C4-2B (cell line): ENCODE data around the gene KPNA1.

ENCODE experiments used
- H3K27ac ChIP-seq: fragments of 450-650 bp; 2 replicates; pipeline ENCODE4 v1.5.1; 2017
- ZFX ChIP-seq: fragments of 450-650 bp; IDR thresholded peaks from 2 replicates; pipeline ENCODE4 v1.6.1; 2017
- TF ChIP-seq, protein P1 (sequence below): fragments of 450-650 bp; conservative IDR thresholded peaks from 2 replicates; pipeline ENCODE4 v1.5.1; 2017; ENCODE audit warnings: mild to moderate bottlenecking

The KPNA1 gene

DNA sequence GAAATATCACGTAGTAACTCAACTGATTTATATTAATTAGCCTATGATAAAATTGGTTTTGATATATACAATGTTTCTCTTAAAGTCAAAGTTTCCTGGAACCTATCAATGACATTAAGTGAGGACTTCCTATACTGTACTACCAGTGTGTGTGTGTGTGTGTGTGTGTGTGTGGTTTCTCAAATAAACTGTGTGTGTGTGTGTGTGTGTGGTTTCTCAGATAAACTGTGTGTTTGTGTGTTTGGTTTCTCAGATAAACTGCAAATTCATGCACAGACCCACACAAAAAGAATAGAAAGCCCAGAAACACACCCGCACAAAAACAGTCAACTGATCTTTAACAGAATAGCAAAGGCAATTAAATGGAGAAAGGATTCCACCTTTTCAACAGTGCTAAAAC is 84.4 kb downstream of the KPNA1 start:
- H3K27ac ChIP-seq = no peak overlapping the region
- no peak for TF ChIP-seq ZFX
- TF ChIP-seq, protein P1, sequence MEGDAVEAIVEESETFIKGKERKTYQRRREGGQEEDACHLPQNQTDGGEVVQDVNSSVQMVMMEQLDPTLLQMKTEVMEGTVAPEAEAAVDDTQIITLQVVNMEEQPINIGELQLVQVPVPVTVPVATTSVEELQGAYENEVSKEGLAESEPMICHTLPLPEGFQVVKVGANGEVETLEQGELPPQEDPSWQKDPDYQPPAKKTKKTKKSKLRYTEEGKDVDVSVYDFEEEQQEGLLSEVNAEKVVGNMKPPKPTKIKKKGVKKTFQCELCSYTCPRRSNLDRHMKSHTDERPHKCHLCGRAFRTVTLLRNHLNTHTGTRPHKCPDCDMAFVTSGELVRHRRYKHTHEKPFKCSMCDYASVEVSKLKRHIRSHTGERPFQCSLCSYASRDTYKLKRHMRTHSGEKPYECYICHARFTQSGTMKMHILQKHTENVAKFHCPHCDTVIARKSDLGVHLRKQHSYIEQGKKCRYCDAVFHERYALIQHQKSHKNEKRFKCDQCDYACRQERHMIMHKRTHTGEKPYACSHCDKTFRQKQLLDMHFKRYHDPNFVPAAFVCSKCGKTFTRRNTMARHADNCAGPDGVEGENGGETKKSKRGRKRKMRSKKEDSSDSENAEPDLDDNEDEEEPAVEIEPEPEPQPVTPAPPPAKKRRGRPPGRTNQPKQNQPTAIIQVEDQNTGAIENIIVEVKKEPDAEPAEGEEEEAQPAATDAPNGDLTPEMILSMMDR = no peak

DNA sequence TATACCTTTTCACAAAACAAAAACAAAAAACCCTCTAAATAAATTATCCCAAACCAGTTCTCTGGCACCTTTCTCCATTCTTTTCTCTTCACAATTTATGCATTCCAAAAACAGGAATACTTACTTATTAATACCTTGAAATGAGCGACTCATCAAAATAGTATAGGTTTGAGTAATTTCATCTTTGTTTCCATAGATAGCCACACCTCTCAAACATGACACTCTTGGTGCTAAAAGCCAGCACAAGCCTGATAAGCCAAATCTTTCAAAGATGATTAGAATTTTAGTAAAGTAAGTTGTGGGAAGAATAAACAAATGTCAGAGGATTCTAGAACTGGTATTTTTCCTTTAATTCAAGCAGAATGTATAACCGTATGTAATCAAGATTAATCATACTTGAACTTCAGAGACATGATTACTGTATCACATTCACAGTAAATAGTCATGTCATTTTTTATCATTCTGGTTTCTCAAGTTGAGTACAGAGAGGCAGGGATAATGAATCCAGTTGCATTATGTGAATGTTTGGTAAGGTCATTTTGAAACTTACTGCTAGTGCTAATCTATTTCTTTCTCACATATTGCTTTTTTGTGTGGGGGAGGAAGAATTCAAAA is 86.8 kb downstream of the KPNA1 start:
- H3K27ac ChIP-seq = no peak overlapping the region

DNA sequence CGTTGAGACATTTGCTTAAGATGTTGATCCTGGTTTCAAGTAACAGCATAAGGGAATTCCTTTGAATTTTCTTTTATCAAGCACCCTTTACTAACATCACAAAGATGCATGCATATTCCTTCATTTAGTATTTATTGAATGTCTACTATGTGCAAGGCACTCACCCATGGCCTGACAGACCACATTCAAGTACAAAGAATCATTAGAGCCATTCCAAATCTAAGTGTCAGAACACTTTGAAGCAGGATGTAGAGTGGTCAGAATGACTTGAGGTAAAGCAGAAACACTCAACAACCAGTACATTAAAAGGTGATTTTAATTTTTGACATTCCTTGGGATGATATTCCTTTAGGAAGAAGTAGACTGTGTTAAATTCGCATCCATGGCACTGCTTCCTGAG is 92.9 kb downstream of the KPNA1 start:
- no peak overlapping the region for H3K27ac ChIP-seq
- TF ChIP-seq, protein P1 = no peak
- TF ChIP-seq ZFX = no peak

More for the DNA sequence above, 86.8 kb downstream of the KPNA1 start:
- TF ChIP-seq, protein P1 = no peak
- TF ChIP-seq ZFX = no peak

DNA sequence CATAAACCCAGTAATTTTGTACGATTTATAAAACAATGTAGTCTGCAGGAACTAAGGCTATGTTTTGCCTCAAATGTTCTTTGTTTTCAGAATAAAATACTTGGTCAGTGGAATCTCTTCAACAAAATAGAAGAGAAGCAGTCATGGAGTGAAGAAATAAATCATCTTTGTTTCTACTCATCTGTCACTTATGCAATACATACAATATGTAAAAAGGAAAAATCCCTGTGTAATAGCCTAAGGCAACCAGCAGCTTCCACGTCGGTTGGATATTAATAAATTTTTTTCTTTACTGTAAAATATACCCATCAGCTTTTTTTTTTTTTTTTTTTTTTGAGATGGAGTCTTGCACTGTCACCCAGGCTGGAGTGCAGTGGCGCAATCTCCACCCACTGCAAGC is 93.6 kb downstream of the KPNA1 start:
- TF ChIP-seq, protein P1 = no peak
- TF ChIP-seq ZFX = no peak
- H3K27ac ChIP-seq = no peak overlapping the region

DNA sequence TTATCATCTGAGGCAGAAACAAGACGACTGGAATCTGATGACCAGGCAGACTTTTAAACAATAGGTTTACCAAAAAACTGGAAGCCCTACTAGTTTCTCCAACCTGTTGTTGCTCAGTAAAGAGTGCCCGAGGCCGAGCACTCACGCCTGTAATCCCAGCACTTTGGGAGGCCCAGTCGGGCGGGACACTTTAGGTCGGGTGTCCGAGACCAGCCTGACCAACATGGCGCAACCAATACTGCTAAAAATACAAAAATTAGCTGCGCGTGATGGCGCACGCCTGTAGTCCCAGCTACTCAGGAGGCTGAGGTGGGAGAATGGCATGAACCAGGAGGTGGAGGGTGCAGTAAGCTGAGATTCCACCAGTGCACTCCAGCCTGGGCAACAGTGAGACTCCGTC is 97.8 kb downstream of the KPNA1 start:
- H3K27ac ChIP-seq = peak overlapping the region; percentile 85
- no peak for TF ChIP-seq ZFX

DNA sequence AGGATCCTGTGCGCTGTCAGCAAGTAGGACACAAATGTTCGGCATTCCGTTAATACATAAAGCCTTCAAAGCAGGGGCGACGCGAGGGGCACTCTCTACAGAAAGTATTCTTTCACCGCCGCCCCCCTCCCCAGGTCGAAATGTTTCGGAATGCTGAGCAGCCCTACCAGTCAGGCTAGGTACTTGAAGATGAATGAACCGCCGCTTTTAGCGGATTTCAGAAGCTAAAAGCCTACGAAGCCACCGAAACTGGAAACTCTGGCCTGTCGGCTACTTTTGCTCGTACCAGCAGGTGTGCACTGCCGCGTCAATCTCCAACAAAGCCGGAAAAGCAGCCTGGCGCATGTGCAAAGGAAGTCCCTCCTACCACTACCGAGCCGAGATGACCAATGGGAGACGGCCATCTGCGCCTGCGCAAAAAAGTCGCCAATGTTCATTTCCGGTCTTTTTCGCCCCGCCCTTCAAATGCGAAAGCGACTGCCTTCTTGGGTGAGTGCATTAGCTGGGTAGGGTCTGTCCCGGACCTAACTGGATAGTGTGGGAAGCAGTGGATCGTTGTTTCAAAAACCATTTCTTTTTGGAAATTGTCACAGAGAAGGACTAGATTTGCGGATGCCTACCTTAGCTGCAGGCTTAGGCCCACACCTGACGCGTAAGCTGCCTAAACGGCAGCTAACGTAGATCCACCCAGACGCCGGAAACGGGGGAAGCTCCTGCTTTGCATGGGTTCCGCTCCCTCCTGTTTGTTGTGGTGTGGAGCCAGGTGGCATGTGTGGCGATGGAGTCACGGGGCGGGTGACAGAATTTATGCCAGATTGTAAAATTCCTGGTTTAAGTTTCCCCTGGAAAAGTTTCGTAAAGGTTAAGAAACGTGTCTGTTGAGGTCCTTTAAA is 98.7 kb downstream of the KPNA1 start, which contains the start of gene WDR5B:
TSS of gene WDR5B (minus strand) at position 301 of the 893 bp plus-strand sequence. CDS start 534 bp downstream, outside the sequence.
- TF ChIP-seq, protein P1 = no peak; the same call in 1 of the 2 replicates
- peak; percentile 85 for TF ChIP-seq ZFX
- peak within 1 kb of the TSS; percentile 85 for H3K27ac ChIP-seq

DNA sequence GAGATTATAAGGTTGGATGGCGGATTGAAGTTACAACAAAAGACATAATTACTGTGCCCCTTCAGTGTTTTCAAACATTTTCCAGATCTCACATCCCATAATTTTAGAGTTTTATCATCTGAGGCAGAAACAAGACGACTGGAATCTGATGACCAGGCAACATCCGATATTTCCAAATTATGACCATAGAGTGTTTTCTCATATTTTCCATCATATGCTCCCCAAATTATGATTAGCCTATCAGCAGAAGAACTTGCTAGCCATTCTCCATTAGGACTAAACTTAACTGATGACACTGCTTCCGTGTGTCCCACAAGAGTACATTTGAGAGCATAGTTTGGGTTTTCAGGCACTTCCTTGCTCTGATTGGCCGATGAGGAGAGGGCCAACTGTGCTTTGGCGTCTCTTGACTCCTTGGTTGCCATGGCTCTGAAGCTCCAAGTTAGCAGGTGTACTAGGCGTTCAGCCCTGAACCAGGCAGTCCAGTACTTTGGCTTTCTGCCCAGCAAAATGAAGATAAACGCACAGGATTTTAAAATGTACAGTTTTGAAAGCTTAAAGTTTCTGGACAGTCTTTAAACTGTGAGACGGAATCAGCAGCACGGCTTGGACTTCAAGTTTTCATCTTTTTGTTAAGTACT is 99.5 kb downstream of the KPNA1 start:
- no peak for TF ChIP-seq ZFX
- TF ChIP-seq, protein P1 = no peak
- peak overlapping the region; percentile 85 for H3K27ac ChIP-seq
